Measurements from ENCODE around the gene TANGO6.

Gene TANGO6

GRCh38 chr16:68823401-68824135 lies 19.8 kb upstream of the TANGO6 start:
- Histone ChIP-seq H3K4me2 (ENCODE audit: insufficient read depth, low read length) (no peak overlapping the region), H3K4me3 (ENCODE audit: low read depth in 1 of 2, low read length in 2 of 2) (no peak overlapping the region), H3K27ac (ENCODE audit: low read length) (no peak overlapping the region), H3K9ac (ENCODE audit: low read depth, low read length) (no peak overlapping the region), H3K27me3 (ENCODE audit: insufficient read depth, low read length, poor library complexity) (peaks cover 3% of the 10 kb centered on the region), H3K9me3 (ENCODE audit: insufficient read depth, low read length, severe bottlenecking) (no peaks in the 10 kb centered on the region), H3K36me3 (ENCODE audit: insufficient read depth, low read length) (no peaks in the 10 kb centered on the region), H4K20me1 (ENCODE audit: insufficient read depth, low read length) (no peaks in the 10 kb centered on the region), H3K79me2 (ENCODE audit: insufficient read depth, low read length) (no peaks in the 10 kb centered on the region), H2AFZ (ENCODE audit: low read depth, low read length) (no peak overlapping the region), H3K4me1 (ENCODE audit: insufficient read depth, low read length) (no peaks in the 10 kb centered on the region)
- ATAC-seq (ENCODE audit: insufficient read depth, low read depth), result no peak
- no peak for DNase-seq
- TF ChIP-seq CTCF (IDR thresholded peaks at IDR 0.05; ENCODE audit: borderline replicate concordance, extremely low read depth, low read length, poor library complexity, severe bottlenecking) (no peak), EZH2 (IDR thresholded peaks at IDR 0.05; ENCODE audit: borderline replicate concordance, low read depth, low read length, severe bottlenecking) (no peak)

GRCh38 chr16:68825427-68825826 lies 17.9 kb upstream of the TANGO6 start:
- no peak for TF ChIP-seq EZH2 (IDR thresholded peaks at IDR 0.05; ENCODE audit: borderline replicate concordance, low read depth, low read length, severe bottlenecking)
- no peak for TF ChIP-seq CTCF (IDR thresholded peaks at IDR 0.05; ENCODE audit: borderline replicate concordance, extremely low read depth, low read length, poor library complexity, severe bottlenecking)
- Histone ChIP-seq H2AFZ (ENCODE audit: low read depth, low read length) (no peak overlapping the region), H3K36me3 (ENCODE audit: insufficient read depth, low read length) (no peaks in the 10 kb centered on the region), H3K4me1 (ENCODE audit: insufficient read depth, low read length) (no peaks in the 10 kb centered on the region), H3K79me2 (ENCODE audit: insufficient read depth, low read length) (no peaks in the 10 kb centered on the region), H3K4me2 (ENCODE audit: insufficient read depth, low read length) (no peak overlapping the region), H3K4me3 (ENCODE audit: low read depth in 1 of 2, low read length in 2 of 2) (no peak overlapping the region), H3K9me3 (ENCODE audit: insufficient read depth, low read length, severe bottlenecking) (no peaks in the 10 kb centered on the region), H3K27ac (ENCODE audit: low read length) (no peak overlapping the region), H3K9ac (ENCODE audit: low read depth, low read length) (no peak overlapping the region), H4K20me1 (ENCODE audit: insufficient read depth, low read length) (no peaks in the 10 kb centered on the region), H3K27me3 (ENCODE audit: insufficient read depth, low read length, poor library complexity) (peaks cover 9% of the 10 kb centered on the region)
- DNase-seq, result no peak
- ATAC-seq (ENCODE audit: insufficient read depth, low read depth), result no peak

- no peak for DNase-seq
- Histone ChIP-seq H3K36me3 (ENCODE audit: insufficient read depth, low read length) (no peaks in the 10 kb centered on the region), H3K4me1 (ENCODE audit: insufficient read depth, low read length) (no peaks in the 10 kb centered on the region)
These were observed 16.7 kb upstream of the TANGO6 start for GRCh38 chr16:68826652-68827051.

More at GRCh38 chr16:68826652-68827051, 16.7 kb upstream of the TANGO6 start:
- H4K20me1 ChIP-seq (ENCODE audit: insufficient read depth, low read length), result no peaks in the 10 kb centered on the region
- no peaks in the 10 kb centered on the region for H3K79me2 ChIP-seq (ENCODE audit: insufficient read depth, low read length)
- no peak overlapping the region for H2AFZ ChIP-seq (ENCODE audit: low read depth, low read length)
- no peak overlapping the region for H3K9ac ChIP-seq (ENCODE audit: low read depth, low read length)
- no peak overlapping the region for H3K27ac ChIP-seq (ENCODE audit: low read length)
- H3K27me3 ChIP-seq (ENCODE audit: insufficient read depth, low read length, poor library complexity), result peaks cover 9% of the 10 kb centered on the region
- H3K9me3 ChIP-seq (ENCODE audit: insufficient read depth, low read length, severe bottlenecking), result no peaks in the 10 kb centered on the region
- H3K4me2 ChIP-seq (ENCODE audit: insufficient read depth, low read length), result no peak overlapping the region
- no peak for TF ChIP-seq CTCF (IDR thresholded peaks at IDR 0.05; ENCODE audit: borderline replicate concordance, extremely low read depth, low read length, poor library complexity, severe bottlenecking)
- no peak for ATAC-seq (ENCODE audit: insufficient read depth, low read depth)
- H3K4me3 ChIP-seq (ENCODE audit: low read depth in 1 of 2, low read length in 2 of 2), result no peak overlapping the region

All from DND-41 (cell line).